Measurements from ENCODE around the gene ENC1.

The ENC1 gene

GRCh38 chr5:74598731-74599130 is 41.8 kb downstream of the ENC1 start:
- DNase-seq = no peak

- no peak for DNase-seq
Observed at GRCh38 chr5:74596927-74597326, 43.6 kb downstream of the ENC1 start.

- no peak for DNase-seq
Observed at GRCh38 chr5:74595143-74595925, 45.2 kb downstream of the ENC1 start.

GRCh38 chr5:74594137-74595040 is 46.1 kb downstream of the ENC1 start:
- no peak for DNase-seq

GRCh38 chr5:74589204-74590056 is 51.1 kb downstream of the ENC1 start:
- DNase-seq = no peak

GRCh38 chr5:74588415-74588814 is 52.1 kb downstream of the ENC1 start:
- no peak for DNase-seq

- DNase-seq = no peak
Observed at GRCh38 chr5:74587890-74588289, 52.6 kb downstream of the ENC1 start.

- no peak for DNase-seq
Observed at GRCh38 chr5:74587300-74587699, 53.2 kb downstream of the ENC1 start.

- no peak for DNase-seq
Observed at GRCh38 chr5:74586856-74587255, 53.7 kb downstream of the ENC1 start.

- DNase-seq = no peak
Observed at GRCh38 chr5:74582853-74583252, 57.7 kb downstream of the ENC1 start.

GRCh38 chr5:74581988-74582365 is 58.6 kb downstream of the ENC1 start:
- DNase-seq = no peak

- no peak for DNase-seq
Observed at GRCh38 chr5:74580729-74581109, 59.8 kb downstream of the ENC1 start.

- DNase-seq = peak; percentile 32
Observed at GRCh38 chr5:74579215-74579614, 61.3 kb downstream of the ENC1 start.

- no peak for DNase-seq
Observed at GRCh38 chr5:74578356-74579044, 62.0 kb downstream of the ENC1 start.
